Subcutaneous adipose tissue (tissue), 4 donors: Measurements from ENCODE around the gene ASAP2. TPM values are rescaled to one million over a fixed set of nuclear protein-coding genes. Genes with fewer than 3 reads are reported as not detected.

Experiments
- CTCF ChIP-seq: fragments of 450-650 bp; IDR thresholded peaks from one replicate; pipeline ENCODE4 v1.5.1; 2016; ENCODE audit warnings: low read depth, mild to moderate bottlenecking, control low read depth, antibody characterized with exemption, moderate library complexity
- total RNA-seq, 4 donors: library from RNA; depleted of rRNA; stranded (reverse); fragments of >200 nt; gene quantifications; one replicate each; pipeline ENCODE4 v1.1.0, GENCODE V29; 2016

Gene ASAP2
- total RNA-seq, 4 donors from 2014 or later, result 25.2 to 44.3 (median 33.8) TPM

GRCh38 chr2:9287400-9288045 lies 80.9 kb downstream of the ASAP2 start:
- no peak for TF ChIP-seq CTCF

DNA sequence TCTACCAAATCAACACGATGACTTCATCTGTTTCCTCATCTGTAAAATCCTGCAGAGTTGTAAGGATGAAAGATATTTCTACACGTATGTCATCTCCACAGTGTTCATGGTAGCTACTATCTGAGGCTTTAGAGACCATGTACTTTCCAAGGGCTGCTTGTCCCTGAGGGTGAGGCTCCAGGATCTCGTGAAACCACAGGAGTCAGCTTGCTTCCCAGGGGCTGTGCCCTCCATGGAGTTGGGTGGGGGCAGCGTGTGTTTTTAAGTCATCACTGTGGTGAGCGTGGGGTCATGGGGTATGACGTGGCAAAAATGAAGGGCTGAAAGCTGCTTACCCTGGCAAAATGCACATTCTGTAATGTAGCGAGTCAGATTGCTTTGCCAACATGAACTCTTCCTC lies 81.6 kb downstream of the ASAP2 start:
- TF ChIP-seq CTCF, result no peak

GRCh38 chr2:9288681-9289338 lies 82.2 kb downstream of the ASAP2 start:
- no peak for TF ChIP-seq CTCF

DNA sequence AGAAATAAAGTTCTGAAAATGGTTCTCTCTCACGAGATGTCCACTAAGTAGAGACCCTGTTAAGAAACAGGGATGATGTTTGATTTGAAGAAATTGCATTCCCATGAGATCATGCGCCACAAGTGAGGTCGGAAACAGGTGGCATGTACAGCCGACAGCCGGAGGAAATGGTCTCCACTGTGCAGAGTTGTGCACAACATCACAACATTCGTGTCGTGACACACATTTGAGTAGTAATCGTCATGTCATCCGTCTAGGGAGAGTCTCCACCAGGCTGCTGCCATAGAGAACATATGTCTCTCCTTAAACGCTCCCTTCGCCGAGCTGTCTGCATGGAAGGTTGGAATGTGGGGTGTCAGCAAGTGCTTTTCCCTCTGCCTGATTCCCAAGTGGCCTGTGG lies 84.7 kb downstream of the ASAP2 start:
- TF ChIP-seq CTCF, result no peak

DNA sequence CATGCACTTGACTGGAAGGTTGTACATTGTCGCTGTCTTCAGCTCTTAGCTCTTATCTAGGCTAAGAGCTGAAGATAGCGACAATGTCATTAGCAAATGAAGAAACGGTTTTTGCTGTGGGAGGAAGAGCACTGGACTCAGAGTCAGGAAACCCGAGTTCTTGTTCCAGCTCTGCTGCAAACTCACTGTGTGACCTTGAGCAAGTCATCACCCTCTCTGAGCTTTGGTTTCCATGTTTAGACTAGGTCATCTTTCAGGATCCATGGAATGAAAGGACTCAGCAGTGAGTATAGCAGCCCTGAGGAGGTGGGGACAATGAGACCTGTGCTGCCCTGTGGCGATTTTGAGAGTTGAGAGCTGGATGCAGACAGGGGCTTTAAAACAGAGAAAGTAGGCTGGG lies 85.3 kb downstream of the ASAP2 start:
- TF ChIP-seq CTCF, result no peak

DNA sequence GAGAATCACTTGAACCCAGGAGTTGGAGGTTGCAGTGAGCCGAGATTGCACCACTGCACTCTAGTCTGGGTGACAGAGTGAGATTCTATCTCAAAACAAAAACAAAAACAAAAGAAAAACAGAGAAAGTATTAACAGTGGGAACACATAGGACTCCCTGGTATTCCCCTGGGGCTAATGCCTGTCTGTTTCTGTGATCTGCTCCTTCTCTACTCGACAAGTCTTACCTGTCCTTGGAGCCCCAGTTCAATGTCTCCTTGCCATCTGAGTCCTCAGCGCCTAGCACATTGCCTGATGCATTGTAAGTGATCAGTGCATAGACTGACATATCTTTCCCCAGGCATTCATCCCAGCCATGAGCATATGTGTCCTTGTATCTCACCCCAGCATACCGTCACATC lies 85.8 kb downstream of the ASAP2 start:
- TF ChIP-seq CTCF, result no peak

GRCh38 chr2:9294764-9295163 lies 88.2 kb downstream of the ASAP2 start:
- no peak for TF ChIP-seq CTCF
